ENCODE results near the gene STT3A.

STT3A gene

DNA sequence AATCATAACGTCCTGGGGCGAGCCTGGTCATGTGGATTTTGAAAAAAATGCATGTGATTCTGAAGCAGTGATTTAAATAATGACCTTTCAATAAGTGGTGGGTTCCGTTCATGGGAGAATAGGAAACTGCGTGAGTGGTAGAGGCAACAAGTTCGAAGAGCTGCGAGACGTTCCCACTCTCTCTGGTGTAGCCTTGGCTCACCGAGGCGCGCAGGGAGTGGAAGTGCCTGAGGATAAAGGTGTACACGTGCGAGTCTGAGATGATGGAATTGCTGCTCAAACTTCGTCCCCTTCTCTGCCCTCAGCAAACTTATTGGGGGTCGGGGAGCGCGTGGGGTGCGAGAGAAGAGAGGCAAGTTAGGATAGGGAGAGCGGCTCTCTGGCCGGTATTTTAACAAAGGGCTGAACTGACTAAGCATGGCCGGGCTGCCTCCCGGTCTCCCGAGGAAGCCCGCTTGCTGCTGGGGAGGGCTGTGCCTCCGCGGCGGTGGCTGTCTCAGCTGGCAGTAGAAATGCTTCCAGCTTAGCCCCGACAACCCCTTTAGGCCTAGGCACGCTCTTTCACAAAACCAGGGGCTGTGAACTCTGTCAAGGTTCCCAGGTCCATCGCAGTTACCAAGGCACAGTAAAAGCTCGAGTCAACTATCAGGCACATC lies 875 bp upstream of the STT3A start:
- peak; percentile 30 to 36 for DNase-seq

- DNase-seq: peak in 1 of 2 donors; percentile 3
Measured at GRCh38 chr11:125593114-125593820, 615 bp downstream of the STT3A start.

DNA sequence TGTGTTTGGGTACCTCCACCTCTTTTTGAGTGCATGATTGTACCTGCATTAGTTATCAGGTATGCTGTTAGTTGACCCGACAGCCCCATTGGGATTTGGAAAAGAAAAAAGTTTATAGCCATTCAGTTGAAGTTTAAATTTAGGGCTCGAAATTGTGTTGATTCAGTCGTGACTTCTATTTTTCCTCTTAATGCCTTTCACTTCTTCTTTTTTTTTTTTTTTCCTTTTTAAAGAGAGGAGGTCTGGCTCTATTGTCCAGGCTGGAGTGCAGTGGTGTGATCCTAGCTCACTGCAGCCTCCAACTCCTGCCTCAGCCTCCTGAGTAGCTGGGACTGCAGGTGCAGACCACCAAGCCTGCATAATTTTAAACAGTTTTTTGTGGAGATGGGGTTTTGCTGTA lies 2.3 kb downstream of the STT3A start:
- DNase-seq: no peak

- DNase-seq: no peak
Measured at GRCh38 chr11:125600663-125601062, 8.0 kb downstream of the STT3A start.

GRCh38 chr11:125603207-125603606 lies 10.6 kb downstream of the STT3A start:
- no peak for DNase-seq

- DNase-seq: no peak
Measured at GRCh38 chr11:125605417-125605816, 12.8 kb downstream of the STT3A start.

- DNase-seq: no peak
Measured at GRCh38 chr11:125609545-125609944, 16.9 kb downstream of the STT3A start.

GRCh38 chr11:125618383-125618782 lies 25.7 kb downstream of the STT3A start:
- DNase-seq: no peak

- DNase-seq: no peak
Measured at GRCh38 chr11:125621995-125622394, 29.3 kb downstream of the STT3A start.

GRCh38 chr11:125623064-125623463 lies 30.4 kb downstream of the STT3A start:
- no peak for DNase-seq

GRCh38 chr11:125624756-125625213 lies 32.1 kb downstream of the STT3A start, which contains the start of gene CHEK1:
TSS of gene CHEK1 (plus strand) at chr11:125625163. CDS start at chr11:125626769, 1,606 bp downstream.
- no peak for DNase-seq

DNA sequence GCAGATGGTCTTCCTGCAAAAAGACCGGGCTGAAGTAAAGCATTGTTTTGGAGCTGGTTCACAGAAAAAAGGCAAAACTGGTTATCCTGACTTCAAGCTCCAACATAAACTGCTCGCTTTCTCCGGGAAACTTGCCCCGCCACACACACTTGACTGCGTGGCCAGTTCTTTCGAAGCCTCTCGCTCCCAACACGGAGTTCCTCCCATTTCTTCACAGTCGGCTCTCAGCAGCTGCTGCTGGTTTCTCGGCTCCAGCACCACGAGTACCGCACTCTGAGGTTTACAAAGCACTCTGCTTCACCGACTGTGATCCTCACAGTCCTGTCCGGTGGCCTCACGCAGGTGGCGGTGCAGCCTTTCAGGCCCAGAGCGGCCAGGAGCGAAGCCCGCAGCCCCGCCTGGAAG lies 32.6 kb downstream of the STT3A start:
- DNase-seq: no peak

DNA sequence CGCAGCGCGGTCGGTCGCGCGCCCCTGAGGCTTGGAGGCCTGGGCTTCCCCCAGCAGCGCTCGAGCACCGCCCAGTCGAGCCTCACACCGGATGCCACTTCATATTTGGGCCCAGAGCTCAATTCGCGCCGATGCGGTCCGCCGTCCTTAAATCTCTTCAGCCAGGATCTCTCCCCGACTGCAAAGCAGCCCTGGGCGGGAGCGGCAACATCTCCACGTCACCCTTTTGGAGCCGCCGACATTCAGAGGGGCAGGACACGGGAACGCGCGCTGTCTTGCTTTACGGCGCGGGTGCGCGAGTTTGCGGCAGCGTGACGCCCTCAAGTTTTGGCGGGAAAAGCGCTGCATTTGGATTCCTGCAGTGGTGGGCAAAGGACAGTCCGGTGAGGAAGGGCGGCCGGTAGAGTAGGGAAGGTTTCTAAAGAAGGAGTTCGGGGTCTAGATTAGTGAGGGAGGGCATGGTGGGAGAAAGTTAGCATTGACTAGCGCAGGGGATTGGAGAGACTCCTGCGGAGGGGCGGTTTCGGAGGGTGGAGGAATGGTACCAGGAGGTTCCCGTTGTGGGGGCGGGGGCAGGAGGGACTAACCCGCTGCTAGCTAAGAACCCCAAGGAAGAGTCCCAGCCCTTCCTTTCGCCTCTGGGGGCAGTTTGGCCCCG lies 33.1 kb downstream of the STT3A start:
- peak; percentile 82 to 88 for DNase-seq

GRCh38 chr11:125626288-125626950 lies 33.8 kb downstream of the STT3A start:
- DNase-seq: peak; percentile 19 to 48

GRCh38 chr11:125627236-125627910 lies 34.7 kb downstream of the STT3A start:
- no peak for DNase-seq

- no peak for DNase-seq
Measured at GRCh38 chr11:125637840-125638239, 45.2 kb downstream of the STT3A start.

DNA sequence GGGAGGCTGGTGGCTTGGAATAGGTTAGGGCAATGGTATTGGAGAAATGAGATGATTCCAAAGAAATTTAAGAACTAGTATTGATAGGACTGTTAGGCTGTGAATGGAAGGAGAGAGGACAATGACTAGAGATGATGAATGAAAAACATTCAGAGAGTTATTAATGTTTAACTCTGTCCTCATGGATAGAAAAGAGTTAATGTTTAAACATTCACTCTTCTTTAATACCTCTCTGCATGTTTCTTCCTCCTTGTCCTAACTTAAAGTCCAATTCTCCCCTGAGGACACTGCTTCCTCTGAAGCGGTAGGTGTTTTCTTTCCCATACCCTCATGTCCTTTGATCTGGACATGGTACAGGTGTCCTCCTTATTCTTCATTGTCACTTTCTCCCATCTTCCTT lies 45.7 kb downstream of the STT3A start:
- no peak for DNase-seq

DNA sequence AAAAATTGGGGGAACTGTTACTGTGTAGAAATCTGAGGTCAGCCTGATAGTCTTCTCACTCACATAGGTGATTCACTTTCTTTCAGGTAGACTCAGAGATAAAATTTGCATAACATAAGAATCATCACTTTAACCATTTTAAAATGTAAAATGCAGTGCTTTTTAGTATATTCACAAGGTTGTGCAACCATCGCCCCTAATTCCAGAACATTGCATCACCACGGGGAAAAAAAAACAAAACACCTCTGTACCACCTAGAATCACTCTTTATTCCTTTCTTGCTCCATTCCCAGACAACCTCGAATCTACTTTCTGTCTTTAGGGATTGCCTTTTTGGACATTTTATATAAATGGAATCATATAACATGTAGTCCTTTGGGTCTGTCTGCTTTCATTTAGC lies 53.2 kb downstream of the STT3A start:
- DNase-seq: no peak

DNA sequence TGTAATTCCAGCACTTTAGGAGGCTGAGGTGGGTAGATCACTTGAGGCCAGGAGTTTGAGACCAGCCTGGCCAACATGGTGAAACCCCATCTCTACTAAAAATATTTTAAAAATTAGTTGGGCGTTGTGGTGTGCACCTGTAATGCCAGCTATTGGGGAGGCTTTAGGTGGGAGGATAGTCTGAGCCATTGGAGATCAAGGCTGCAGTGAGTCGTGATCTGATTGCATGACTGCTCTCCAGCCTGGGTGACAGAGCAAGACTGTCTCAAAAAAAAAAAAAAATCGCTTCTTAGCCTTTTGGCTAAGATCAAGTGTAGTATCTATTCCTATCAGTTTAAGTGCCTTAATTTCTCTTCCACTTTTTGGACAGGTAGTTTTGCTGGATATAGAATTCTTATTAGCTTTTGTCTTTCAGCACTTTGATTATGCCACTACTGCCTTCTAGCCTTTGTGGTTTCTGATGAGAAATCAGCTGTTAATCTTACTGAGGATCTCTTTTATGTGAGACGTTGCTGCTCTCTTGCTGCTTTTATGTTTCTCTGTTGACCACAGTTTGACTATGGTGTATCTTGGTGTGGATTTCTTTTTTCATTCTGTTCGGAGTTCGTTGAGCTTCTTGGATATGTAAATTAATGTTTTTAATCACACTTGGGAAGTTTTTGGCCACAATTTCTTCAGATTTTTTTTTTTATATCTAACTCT lies 57.0 kb downstream of the STT3A start:
- DNase-seq: peak in 1 of 2 donors; percentile 33

GRCh38 chr11:125662689-125663088 lies 70.0 kb downstream of the STT3A start:
- DNase-seq: no peak

- no peak for DNase-seq
Measured at GRCh38 chr11:125663910-125664309, 71.3 kb downstream of the STT3A start.

DNA sequence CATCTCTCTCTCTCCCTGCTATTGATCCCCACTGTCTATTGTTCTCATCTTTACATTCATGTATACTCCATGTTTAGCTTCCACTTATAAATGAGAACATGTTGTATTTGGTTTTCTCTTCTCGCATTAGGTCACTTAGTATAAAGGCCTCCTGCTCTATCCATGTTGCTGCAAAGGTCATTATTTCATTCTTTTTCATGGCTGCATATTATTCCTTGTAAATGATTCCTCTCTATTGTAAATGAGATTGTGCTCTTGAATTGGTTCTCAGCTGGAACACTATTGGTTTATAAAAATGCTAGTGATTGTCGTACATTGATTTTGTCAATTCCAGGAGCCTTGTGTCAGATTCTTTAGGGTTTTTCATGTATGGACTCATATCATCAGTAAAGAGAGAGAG lies 74.5 kb downstream of the STT3A start:
- DNase-seq: no peak
